ENCODE results near the gene KDM4F.
"Not testable (repeated sequence)": the region's sequence is repeated elsewhere in the genome, so short reads cannot be mapped to it uniquely, and the experiment has no call there.

KDM4F gene

DNA sequence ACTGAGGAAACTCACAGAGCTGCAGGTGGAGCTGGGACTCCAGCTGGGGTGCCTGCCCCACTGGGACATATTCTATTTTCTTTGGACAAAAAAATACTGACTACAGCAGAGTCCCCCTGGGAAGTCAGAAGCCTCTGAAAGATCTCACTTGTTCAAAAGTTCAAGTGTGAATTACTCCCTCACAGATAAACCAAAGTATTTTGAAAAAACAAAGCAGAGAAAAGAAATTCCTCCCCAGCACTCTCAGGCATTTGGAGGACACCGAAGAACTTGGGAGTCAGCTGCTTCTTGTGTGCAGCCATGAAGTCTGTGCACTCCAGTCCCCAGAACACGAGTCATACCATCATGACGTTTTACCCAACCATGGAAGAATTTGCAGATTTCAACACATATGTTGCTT lies at the start of gene KDM4F:
KDM4F (plus strand) TSS at position 301 of the 400 bp plus-strand sequence.
- not testable (repeated sequence) for DNase-seq

- DNase-seq, result no peak
These were observed 45.5 kb upstream of the KDM4F start for GRCh38 chr11:95003716-95004115.

DNA sequence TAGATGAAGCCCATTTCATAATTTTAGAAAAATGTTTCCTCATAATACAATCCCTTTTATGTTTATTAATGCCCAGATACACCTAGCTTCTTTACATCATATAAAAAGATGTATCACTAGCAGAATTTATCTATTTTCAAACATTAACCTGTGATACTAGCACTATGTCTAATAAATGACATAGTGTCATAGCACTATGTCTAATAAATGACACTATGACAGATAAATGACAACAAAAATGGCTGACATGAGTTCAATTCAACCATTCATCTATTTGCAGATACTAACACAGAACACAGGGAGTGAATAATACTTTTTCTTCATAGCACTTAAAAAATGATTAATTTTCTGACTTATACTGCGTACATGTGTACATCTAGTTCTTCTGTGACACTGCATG lies 43.6 kb upstream of the KDM4F start:
- DNase-seq, result no peak

DNA sequence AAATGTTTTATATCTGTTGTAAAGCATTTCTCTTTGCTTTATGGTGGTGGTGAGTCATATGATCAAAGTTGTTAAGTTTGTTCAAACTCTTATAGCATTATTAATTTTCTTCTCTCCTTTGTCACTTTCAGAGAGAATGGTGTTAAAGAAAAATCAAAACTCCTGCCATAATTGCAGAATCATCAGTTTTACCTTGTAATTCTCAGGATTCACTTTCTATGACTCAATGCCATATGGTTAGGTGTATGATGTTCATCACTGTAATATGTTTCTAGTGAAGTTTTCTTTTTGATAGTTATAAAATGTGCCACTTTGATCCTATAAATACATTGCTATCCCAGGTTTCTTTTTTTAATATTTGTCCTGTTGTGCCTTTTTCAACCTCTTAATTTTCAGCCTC lies 37.8 kb upstream of the KDM4F start:
- no peak for DNase-seq

GRCh38 chr11:95014184-95014821 lies 34.9 kb upstream of the KDM4F start:
- no peak for DNase-seq

- DNase-seq, result no peak
These were observed 33.1 kb upstream of the KDM4F start for GRCh38 chr11:95016139-95016538.

DNA sequence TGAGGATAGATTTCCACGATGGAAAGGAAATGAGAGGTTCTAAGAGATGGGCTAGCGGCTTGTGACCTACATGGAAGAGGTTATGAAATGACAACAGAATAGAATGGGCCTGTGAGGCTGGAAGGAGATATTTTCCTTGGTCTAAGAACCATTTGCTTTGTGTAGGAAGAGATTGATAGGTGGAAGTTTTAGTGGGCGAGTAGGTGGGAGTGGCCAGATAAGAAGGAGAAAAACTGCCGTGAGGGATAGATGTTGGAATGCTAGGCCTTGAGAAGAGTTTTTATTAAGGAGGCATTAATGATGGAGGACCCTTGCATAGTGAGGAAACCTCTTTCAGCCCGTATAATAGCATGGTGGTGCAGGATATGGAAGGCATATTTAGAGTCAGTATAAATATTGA lies 27.8 kb upstream of the KDM4F start:
- not testable (repeated sequence) for DNase-seq

DNA sequence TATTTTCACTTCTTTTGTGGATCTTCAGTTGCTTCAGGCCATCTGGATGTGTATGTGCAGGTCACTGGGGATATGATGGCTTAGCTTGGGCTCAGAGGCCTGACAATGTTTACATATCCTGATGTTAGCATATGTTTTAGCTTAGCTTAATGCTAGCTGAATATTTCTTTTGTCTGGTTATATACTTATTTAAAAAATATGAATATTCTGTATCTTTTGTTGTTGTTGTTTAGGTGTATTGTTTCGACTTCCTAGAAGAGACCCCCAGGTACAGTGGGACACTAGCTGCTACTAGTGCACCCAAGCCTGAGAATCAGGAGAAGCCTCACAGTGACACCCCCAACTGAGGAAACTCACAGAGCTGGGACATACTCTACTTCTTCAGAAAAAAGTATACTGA lies 24.3 kb upstream of the KDM4F start, which contains the start of gene KDM4E:
KDM4E (plus strand) TSS at position 301 of the 400 bp plus-strand sequence. CDS start 300 bp downstream, outside the sequence.
- no peak for DNase-seq

DNA sequence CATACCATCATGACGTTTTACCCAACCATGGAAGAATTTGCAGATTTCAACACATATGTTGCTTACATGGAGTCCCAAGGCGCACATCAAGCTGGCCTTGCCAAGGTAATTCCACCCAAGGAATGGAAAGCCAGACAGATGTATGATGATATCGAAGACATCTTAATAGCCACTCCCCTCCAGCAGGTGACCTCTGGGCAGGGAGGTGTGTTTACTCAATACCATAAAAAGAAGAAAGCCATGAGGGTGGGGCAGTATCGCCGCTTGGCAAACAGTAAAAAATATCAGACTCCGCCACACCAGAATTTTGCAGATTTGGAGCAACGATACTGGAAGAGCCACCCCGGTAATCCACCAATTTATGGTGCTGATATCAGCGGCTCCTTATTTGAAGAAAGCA lies 23.6 kb upstream of the KDM4F start:
- not testable (repeated sequence) for DNase-seq

DNA sequence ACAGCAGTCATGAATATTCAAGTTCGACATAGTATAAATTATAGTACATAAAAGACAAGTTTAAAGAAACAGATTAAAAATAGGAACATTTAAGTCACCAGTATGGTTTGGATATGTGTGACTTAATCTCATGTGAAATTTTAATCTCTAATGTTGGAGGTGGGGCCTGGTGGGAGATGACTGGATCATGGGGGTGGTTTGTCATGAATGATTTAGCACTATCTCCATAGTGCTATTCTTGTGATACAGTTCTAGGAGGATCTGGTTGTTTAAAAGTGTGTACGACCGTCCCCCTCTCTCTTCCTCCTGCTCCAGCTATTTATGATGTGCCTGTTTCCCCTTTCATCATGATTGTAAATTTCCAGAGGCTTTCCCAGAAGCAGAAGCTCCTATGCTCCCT lies 20.9 kb upstream of the KDM4F start:
- no peak for DNase-seq

GRCh38 chr11:95033051-95033450 lies 16.2 kb upstream of the KDM4F start:
- no peak for DNase-seq

- no peak for DNase-seq
These were observed 13.9 kb upstream of the KDM4F start for GRCh38 chr11:95035316-95035715.

GRCh38 chr11:95037356-95038035 lies 11.7 kb upstream of the KDM4F start:
- DNase-seq, result not testable (repeated sequence)

- DNase-seq, result no peak
These were observed 7.0 kb upstream of the KDM4F start for GRCh38 chr11:95042239-95042638.

- DNase-seq, result no peak
These were observed 6.3 kb upstream of the KDM4F start for GRCh38 chr11:95042906-95043305.

- no peak for DNase-seq
These were observed 5.2 kb upstream of the KDM4F start for GRCh38 chr11:95044010-95044409.

DNA sequence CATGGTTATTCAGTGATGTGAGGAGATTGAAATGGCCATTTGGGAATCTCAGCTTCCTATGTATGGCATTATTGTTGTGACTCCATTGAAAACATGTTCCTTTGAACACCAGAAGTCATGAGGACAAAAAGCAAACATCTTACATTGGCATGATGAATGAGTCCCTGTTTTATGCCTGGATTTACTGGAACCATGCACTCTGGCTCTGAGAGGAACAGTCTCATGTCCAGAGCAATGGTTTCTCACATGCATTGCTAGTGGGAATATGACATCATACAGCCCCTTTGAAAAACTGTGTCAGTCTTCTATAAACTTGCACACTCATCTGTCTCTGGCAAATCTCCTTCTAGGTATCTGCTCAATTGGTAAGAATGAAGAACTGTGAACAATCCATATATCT lies 3.4 kb upstream of the KDM4F start:
- no peak for DNase-seq

DNA sequence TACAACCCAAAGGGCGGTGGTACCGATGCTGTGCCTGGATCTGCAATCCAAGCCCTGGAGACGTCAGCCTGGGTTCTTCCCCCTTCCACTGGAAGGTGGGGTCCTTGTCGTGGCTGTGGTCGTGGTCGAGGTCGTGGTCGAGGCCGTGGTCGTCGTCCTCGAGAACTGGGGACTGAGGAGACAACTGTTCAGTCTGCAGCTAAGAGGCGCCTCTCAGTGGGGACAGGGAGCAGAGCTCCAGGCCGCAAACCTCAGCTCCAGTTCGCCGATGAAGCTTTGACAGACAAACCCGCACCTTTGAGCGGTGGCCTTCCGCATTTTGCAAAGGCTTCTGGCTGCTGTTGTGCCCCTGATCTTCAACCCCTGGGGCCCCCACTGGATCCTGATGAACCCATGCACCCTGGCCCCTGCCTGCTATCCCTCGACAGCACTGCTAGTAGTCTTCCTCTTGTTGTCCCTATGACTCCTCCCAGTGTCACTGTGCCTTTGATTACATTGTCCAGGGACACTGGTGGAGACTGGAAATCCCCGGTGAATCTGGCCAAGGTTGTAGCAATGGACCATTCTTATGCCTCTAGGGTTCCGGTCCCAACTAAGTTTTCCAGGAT lies 1.5 kb downstream of the KDM4F start:
- no peak for DNase-seq

DNA sequence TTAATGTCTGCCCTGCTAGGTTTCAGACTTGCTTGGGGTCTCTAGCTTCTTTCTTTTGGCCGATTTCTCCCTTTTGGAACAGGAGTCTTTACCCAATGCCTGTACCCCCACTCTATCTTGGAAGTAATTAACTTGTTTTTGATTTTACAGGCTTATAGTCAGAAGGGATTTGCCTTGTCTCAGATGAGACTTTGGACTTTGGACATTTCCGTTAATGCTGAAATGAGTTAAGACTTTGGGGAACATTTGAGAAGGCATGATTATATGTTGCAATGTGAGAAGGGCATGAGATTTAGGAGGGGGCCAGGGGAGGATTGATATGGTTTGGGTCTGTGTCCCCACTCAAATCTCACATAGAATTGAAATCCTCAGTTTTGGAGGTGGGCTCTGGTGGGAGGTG lies 5.1 kb downstream of the KDM4F start:
- DNase-seq, result no peak

GRCh38 chr11:95055283-95055897 lies 6.2 kb downstream of the KDM4F start:
- no peak for DNase-seq

- no peak for DNase-seq
These were observed 8.7 kb downstream of the KDM4F start for GRCh38 chr11:95057959-95058358.

DNA sequence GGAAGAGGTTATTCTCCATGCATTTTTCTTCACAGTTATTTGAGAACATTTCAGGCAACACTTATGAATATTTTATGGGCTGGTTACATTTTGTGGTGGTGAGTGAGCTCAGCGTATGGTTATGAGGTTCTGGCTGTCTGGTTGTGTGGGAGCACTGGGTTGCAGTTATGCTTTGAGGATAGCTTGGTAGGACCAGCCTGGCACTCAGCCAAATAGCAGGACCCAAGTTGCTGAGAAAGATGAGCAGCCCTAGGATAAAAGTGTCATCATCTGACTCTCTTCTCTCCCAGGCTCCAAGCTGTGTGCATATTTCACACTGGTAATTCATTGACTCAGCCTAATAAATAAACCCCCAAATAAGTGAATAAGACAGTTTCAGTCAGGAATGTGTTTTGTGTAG lies 9.4 kb downstream of the KDM4F start:
- DNase-seq, result no peak

GRCh38 chr11:95059046-95059445 lies 9.8 kb downstream of the KDM4F start:
- no peak for DNase-seq

- DNase-seq, result no peak
These were observed 16.1 kb downstream of the KDM4F start for GRCh38 chr11:95065336-95065735.

Measured in NCI-H1930 (cell line).